GM18858 (cell line): ENCODE measurements around the gene ATP11A.
"Not testable (repeated sequence)": the region's sequence is repeated elsewhere in the genome, so short reads cannot be mapped to it uniquely, and the experiment has no call there.

ENCODE experiments used
- ATAC-seq: cut with Tn5 transposase; IDR thresholded peaks from one replicate; pipeline ENCODE4 v1.9.1; 2021; ENCODE audit not compliant: unreplicated experiment

ATP11A gene

DNA sequence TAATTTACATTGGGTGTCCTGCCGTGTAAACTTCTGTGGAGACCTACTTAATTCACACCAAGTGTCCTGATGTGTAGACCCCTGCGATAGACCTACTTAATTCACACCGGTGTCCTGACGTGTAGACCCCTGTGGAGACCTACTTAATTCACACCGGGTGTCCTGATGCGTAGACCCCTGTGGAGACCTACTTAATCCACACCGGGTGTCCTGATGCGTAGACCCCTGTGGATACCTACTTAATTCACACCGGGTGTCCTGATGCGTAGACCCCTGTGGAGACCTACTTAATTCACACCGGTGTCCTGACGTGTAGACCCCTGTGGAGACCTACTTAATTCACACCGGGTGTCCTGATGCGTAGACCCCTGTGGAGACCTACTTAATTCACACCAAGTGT, 97.0 kb downstream of the ATP11A start:
- ATAC-seq: not testable (repeated sequence)

DNA sequence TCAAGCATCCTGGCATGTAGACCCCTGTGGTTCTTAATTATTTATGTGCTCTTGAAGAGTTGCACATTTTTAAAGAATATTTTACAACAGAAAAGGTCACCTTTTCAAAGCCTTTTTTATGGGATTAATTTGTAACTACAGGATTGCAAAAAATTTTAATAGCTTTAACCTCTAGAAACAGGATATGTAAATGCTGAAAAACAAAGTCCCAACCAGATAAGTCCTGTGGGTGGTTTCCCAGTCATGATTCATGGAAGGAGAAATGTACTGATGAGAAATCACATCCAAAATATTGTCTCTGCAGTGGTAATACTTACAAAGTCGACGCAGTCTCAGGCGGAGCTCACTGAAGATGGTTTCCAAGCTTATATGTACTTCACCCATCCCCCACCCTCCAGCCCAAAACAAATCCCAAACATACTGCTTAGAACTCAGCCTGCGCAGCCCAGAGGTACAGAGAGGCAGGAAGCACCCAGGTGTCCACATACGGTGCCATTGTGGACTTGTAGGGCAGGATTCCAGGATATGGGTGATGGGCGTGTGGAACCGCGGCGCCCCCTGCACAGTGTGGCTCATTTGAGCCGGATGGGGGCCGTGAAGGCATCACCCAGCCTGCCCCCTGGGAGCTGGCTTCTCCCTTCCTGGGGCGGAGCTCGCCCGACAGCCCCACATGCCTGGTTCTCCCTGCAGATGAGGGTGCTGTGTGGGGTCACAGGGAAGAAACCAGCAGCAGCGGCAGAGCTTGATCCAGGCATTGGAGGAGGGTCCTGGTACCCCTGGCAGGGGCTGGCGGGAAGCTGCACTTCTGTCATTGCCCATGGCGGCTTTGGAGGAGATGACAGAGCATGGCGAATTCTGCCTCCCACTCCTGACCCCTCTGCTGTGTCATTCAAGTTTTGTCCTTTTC, 101.2 kb downstream of the ATP11A start:
- no peak for ATAC-seq

DNA sequence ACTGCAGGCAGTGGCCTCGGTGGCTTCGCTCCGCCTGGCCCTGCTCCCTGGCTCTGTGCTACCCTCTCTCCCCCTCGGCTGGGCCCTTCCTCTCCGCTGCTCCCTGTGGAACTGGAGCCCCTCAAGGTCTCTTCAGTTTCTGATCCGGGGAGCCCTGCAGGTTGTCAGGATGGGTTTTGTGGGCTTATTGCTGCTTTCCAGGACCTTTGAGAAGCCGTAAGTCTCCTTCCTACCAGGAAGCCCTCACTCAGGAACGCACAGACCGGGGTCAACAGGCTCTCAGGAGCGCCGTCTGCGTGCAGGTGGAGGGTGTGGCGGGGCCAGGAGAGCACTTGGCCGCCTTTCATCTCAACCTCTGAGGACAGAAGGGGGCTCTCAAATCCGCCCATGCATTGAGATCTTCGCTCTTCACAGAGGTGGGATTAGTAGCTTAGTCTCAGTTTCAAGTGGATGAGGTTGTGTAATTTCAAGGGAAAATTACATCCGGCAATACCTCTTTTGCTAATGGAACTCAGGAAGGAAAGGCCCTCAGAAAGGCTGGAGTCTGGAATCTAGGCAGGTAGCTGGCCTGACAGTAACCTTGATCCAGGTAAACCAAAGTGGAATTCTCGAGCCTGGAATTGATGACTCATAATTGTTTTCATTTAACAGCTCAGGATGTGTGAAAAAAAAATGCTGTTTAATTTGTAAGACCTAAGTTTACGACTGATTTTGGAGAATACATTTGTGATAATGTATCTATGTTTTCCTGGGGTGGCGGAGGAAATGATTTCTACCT, 102.0 kb downstream of the ATP11A start:
- ATAC-seq: no peak

DNA sequence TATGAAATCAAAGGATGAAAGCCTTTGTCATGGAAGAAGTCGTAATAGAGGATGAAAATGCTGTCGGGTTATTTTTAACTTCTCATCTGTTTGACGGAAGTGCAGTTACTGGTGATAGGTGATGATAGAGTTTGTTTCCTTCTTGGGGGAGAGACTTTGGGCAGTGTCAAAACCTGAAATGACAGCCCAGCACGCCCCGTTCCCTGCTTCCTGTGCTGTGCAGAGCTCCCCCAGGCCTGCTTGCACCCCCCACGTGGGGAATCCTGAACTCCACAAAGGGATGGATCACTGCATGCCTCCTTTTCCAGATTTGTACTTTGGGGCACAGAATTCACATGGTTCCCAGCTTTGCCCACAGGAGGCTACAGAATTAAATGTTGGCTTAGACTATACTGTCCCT, 102.7 kb downstream of the ATP11A start:
- no peak for ATAC-seq

DNA sequence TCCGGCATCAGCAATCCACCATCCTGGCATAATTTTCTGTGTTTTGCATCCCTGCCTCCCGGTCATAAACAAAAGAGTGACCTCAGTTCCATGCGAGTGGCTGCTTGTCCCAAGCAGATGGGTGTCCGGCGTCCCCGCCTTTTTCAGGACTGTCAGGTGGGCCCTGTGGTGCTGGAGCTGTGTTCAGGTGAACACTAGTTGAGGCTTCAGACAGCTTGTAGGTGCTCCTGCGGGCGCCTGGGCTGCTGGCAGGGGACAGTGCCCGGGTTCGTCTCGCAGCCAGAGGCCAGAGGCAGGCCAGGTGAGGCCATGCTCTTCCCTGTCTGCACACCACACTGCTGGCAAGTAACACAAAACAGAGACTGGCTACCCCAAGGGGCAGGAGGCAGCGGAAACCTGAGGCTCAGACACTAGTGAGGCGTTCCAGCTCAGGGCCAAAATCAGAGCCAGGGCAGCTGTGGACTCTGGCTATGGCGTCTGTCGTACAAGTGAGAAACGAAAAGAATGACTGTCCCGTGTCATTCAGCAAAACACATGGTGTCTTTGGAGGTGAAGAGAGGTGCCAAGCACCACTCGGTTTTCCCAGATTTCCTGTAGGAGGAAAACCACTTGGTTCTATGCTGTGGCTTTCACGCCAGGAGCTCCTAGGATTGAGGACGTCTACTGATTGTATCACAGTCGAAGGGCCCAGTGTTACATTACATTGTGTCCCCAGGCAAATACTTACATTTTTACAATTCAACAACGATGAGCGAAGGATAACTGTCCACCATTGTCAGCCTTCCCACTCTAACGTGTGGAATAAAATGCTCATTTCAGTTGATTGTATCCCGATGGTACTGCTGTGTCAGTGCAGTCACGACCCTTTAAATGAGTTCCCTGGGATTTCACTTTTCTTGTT, 104.0 kb downstream of the ATP11A start:
- ATAC-seq: no peak

DNA sequence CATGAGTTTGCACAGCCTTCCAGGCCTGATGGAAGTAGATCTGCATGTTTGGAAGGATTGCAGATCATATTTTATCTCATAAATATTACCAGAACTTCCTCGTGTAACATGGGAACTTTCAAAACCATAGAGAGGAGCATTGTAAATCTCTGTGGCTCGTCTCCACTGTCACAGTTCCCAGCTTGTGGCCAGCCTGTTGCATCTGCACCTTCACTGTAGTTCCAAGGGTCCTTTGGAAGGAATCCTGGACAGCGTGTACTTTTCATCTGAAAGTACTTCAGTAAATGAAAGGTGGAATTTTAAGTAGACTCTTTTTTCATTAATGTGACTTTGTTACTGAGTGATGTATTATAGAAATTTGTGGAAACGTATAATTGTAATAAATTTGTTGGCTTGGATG, 105.4 kb downstream of the ATP11A start:
- ATAC-seq: no peak

DNA sequence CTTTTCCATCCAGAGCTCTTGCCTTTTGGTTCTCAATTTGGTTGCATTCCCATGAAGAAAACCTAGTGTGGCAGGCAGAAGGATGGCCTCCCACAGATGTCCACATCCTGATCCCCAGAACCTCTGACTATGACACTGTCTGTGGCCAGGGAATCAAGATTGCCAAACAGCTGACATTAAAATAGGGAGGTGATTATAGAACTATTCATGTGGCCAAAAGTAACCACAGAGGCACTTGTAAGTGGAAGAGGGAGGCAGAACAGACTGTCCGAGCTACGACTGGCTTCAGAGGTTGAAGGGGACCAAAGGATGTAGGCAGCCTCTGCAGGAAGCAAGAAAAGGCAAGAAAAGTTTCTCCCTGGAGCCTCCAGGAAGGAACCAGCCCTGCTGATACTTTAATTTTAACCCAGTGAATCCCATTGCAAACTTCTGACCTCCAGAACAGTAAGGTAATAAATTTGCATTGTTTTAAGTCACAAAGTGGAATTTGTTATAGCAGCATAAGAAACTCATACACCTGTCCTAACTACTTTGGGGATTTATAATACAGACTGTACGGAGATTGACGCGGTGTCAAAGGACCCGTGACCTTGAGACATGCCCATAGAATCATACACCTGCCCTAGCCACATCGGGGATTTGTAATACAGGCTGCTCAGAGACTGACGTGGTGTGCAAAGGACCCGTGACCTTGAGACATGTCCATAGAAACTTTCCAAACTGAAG, 106.5 kb downstream of the ATP11A start:
- no peak for ATAC-seq

DNA sequence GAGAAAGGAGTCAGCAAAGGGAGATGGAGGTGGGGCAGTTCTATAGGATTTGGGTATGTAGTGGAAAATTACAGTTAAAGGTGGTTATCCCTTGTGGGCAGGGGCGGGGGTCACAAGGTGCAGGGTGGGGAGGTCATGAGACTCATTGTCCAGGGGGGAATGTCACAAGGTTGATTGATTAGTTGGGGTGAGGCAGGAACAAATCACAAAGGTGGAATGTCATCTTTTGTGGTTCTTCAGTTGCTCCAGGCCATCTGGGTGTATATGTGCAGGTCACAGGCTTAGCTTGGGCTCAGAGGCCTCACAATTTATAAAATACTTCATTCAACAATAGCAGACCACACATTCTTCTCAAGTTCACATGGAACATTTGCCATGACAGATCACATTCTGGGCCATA, 109.6 kb downstream of the ATP11A start:
- ATAC-seq: no peak

DNA sequence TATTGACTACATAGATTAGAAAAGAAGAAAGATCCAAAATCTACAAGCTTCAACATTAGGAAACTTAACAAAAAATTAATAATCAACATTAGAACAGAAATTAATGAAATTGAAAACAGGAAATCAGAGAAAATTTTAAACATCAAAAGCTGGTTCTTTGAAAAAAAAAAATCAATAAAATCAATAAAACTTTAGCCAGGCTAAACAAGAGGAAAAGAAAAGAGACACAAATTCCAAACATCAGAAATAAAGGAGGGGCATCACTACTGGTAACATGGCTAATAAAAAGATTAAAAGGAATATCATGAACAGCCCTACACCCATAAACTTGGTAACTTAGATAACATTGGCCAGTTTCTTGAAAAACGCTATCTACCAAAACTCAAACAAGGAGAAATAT, 110.2 kb downstream of the ATP11A start:
- ATAC-seq: no peak

DNA sequence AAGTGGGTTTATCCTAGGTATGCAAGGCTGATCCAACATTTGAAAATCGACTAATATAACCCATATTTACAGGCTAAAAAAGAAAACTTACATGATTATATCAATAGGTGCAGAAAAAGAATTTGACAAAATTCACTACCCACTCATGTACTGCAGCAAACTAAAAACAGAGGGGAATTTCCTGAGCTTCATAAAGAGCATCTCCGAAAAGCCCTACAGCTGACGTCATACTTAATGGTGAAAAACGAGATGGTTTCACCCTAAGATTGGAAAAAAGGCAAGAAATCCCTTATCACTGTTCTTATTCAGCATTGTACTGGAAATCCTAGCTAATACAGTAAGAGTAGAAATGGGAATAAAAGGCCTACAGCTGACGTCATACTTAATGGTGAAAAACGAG, 111.0 kb downstream of the ATP11A start:
- ATAC-seq: not testable (repeated sequence)

DNA sequence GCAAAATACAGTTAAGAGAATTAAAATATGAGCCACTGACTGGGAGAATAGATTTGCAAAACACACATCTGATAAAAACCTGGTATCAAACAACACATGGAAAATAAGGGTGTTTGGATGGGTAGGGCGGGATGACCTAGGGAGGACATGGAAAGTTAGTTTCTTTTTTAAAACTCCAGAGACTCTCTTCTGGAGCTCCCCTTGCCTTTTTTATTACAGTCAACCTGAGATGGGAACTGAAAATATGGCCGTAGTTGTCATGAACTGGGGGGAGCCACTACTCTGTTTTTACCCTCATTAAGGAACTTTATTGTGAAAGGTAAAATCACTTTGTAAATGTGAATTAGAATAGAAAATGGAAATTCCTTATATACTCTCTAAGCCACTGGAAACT, 113.0 kb downstream of the ATP11A start:
- ATAC-seq: no peak

DNA sequence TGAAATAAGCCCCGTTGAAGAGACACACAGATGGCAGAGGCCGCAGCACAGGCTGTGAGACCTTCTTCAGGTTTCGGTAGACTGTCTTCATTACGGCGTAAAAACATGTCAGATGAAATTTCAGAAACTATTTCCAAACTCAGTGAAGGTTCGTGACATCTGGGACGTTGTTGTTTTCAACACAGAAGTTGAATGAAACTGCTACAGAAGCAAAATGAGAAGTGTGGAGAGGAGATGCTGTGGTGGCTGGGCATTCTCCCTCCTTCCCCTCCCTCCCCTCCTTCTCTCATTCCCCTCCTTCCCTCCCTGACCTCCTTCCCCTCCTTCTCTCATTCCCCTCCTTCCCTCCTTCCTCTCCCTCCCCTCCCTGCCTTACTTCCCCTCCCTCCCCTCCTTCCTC, 113.6 kb downstream of the ATP11A start:
- peak; percentile 52 for ATAC-seq

DNA sequence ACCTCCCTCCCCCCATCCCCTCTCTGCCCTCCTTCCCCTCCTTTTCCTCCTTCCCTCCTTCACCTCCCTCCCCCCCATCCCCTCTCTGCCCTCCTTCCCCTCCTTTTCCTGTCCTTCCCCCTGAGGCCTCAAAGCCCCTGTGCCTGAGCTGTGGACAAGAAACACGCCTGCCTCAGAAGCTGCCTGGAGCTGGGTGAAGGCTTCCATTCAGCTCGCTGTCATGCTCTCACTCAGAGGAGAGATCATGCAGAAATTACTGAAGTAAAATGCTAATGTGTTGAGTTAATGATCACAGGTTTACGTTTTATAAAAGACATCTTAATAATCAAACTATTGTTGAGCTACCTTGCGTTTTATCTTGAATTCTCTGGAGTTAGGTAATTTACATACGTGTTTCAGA, 114.5 kb downstream of the ATP11A start:
- ATAC-seq: no peak

DNA sequence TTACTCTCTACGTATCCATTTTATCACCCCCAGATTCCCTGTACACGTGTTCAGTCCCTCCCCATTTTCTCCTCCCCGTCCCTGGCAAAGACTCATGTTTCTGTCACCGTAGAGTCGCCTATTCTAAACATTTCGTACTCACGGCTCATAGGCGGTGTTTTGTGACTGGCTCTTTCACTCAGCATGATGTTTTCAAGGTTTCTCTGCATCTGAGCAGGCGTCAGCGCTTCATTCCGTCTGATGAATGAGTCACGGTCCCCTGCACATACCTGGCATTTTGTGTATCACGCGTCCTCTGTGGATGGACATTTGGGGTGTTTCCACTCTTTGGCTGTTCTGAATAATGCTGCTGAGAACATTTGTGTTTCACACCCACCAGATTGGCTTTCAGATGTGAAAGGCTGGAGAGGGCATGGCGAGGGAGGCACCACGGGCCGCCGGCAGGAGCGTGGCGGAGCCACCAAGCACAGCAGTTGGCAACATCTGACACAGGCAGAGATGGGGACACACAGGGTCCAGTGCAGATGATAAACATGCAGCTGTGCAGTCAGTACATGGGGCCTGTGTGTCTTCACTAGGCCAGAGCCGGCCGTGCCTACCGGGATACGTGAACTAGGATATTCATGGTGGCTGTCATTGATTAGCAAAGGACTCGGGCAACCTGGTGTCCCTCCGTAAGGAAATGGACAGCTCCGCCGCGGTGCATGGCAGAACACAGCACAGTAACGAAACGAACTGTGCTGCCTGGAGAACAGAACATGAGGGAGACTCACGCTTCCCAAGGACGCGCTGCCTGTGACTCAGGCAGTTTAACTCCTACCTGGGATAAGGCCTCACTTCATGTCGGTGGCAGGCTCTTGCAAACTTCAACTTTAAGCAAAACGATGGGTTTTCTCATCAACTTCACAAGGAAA, 117.2 kb downstream of the ATP11A start:
- ATAC-seq: no peak

DNA sequence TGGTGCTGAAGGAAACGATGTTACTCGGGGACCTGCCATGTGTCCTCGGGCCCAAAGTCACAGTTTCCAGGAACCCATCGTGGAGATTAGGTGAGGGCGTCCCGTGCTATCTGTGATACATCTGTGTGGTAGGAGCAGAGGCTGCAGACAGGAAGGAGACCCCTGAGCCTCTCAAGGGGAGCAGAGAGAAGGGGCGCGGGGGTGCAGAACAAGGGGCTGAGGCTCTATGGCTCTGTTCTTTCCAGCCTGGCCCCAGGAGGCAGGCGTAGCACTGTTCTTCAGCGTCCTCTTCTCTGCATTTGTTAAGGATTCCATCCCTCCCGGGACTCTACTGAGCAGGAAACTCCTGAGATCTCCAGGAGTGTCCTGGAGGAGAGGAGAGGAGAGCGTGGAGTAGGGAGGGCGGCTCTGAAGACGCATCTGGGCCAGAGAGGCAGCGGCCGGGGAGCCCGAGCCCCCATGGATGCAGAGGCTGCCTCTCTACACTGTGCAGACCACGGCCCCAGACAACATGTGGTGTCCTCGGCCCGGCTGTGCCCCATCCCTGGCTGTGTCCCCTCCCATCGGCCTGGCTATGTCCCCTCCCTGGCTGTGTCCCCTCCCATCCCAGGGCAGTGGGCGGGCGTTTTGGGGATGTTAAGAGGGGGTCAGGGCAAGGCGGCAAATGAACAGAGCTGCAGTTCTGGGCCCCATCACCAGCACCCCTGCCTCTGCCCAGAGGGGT, 118.0 kb downstream of the ATP11A start:
- ATAC-seq: no peak

DNA sequence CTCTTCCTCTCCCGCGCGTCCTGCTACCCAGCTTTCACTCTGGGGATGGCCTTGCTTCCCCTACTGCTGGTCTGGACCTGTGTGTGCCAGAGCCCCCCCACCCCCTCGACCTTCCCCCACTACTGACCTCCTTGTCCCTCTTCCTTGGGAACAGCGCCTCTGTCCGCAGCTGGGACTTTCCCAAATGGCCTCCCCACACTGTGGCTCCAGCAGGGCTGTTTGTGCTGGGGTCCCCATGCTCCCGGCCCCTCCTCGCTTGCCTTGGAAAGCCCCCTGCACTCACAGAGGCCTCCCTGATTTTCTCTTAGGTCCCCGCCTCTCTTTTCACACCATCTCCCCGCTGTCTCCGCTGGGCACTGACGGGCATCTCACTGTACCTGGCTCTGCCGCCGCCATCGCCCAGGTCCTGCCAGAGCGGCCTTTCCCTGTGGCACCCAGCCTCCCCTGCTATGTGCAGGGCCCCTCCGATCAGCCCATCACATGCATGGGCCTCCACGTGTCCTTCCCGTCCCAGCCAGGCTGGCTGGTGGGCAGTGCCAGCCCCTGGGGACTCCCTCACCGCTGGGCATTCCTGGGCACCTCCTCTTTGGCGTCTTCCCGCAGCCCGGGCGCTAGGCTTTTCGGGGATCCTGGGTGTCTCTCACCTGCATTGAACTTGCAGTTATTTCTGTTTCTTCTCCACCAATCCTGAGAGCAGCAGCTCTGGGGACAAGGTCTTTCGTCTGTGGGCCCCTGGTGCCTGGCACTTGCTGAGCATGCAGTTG, 118.7 kb downstream of the ATP11A start:
- no peak for ATAC-seq

DNA sequence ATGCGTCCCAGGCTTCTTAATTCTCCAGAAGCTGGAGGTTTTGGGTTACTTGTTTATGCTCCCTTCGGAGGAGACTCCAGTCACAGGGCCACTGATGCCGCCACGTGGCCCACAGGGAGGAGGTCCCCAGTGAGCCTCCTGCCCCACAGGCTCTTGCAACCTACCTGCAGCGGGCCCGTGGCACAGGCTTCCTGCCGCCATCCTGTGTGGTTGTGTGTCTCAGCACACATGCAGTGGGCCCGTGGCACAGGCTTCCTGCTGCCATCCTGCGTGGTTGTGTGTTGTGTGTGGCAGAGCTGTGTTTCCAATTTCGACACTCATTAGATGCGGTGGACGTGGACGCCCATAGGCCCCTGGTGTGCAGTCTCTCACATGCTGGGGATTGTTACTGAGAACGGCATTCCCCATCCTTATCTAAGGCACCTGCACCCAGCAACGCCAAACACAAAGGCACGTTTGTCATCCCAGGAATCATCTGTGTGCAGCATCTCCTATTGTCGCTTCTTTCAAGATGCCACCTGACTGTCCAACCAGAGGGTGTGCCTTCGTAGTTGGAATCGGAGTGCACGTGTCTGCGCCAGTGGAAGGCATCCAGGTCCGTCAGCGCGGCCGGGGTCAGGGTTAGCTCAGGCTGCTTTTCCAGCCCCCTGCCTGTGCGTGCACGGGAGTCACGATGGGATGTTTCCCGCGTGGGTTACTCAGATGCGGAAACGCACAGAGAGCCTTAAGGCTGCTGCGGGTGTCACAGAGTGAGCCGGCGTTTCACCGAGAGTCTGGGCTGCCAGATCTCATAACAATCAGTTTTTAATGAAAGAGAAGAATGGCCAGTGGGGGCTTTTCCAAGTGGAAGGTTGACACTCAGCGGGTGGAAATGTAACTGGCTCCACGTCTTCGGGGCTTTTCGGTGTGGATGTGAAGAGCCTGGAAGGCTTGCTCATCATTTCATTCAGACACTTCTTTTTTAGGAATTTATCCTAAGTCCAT, 119.8 kb downstream of the ATP11A start:
- no peak for ATAC-seq
